Liver (tissue), 9 donors: ENCODE results near the gene CLIP1. TPM values are rescaled to one million over a fixed set of nuclear protein-coding genes. Genes with fewer than 3 reads are reported as not detected.

Source experiments
- DNase-seq: peaks from one replicate; pipeline ENCODE4 v3.0.0-alpha.2; 2017; ENCODE audit warnings: low spot score
- H3K27ac ChIP-seq, 2 donors: one replicate each; pipeline ENCODE4 v1.7.0; 2013; ENCODE audit warnings: inconsistent platforms in 2 of 2, low read length in 2 of 2, control low read depth in 1 of 2, low read depth in 1 of 2, mild to moderate bottlenecking in 1 of 2
- H3K27me3 ChIP-seq, 4 donors: one replicate each; pipeline versions ENCODE4 v1.6.1 to v1.7.0; 2013; ENCODE audit warnings: low read length in 3 of 4, inconsistent platforms in 1 of 4, mild to moderate bottlenecking in 1 of 4, moderate library complexity in 1 of 4; ENCODE audit not compliant: control insufficient read depth in 4 of 4, insufficient read depth in 4 of 4
- H3K36me3 ChIP-seq, 4 donors: one replicate each; pipeline versions ENCODE4 v1.6.1 to v1.7.0; 2013; ENCODE audit warnings: low read length in 3 of 4, mild to moderate bottlenecking in 3 of 4, low read depth in 1 of 4, moderate library complexity in 1 of 4; ENCODE audit not compliant: control insufficient read depth in 4 of 4, insufficient read depth in 3 of 4
- H3K4me1 ChIP-seq, 4 donors: one replicate each; pipeline versions ENCODE4 v1.6.1 to v1.7.0; 2013; ENCODE audit warnings: low read length in 3 of 4, mild to moderate bottlenecking in 3 of 4, moderate library complexity in 1 of 4; ENCODE audit not compliant: control insufficient read depth in 4 of 4, insufficient read depth in 4 of 4
- H3K4me3 ChIP-seq, 3 donors: one replicate each; pipeline versions ENCODE4 v1.6.1 to v1.7.0; 2013; ENCODE audit warnings: low read length in 3 of 3, control low read depth in 1 of 3, low read depth in 1 of 3, mild to moderate bottlenecking in 1 of 3
- H3K9ac ChIP-seq, 2 donors: one replicate each; pipeline ENCODE4 v1.7.0; 2013; ENCODE audit warnings: low read length in 2 of 2, mild to moderate bottlenecking in 2 of 2, moderate library complexity in 2 of 2, control low read depth in 1 of 2, low read depth in 1 of 2
- H3K9me3 ChIP-seq, 4 donors: one replicate each; pipeline versions ENCODE4 v1.6.1 to v1.7.0; 2013; ENCODE audit warnings: low read length in 3 of 4; ENCODE audit not compliant: control insufficient read depth in 4 of 4
- EGR1 ChIP-seq, 2 donors: IDR thresholded peaks; 2 replicates each; pipeline ENCODE4 v1.6.1; 2016 to 2018; ENCODE audit warnings: antibody characterized with exemption in 2 of 2, low read depth in 2 of 2
- FOXA1 ChIP-seq: IDR thresholded peaks from 2 replicates; pipeline ENCODE4 v1.6.1; 2016; ENCODE audit warnings: antibody characterized with exemption
- FOXA2 ChIP-seq: IDR thresholded peaks from 2 replicates; pipeline ENCODE4 v1.6.1; 2016; ENCODE audit warnings: antibody characterized with exemption
- GABPA ChIP-seq, 2 donors: IDR thresholded peaks in 1 of 2; conservative IDR thresholded peaks in 1 of 2; 2 replicates each; pipeline ENCODE4 v1.6.1; 2016; ENCODE audit warnings: antibody characterized with exemption in 2 of 2, mild to moderate bottlenecking in 1 of 2, moderate library complexity in 1 of 2
- HNF4G ChIP-seq: IDR thresholded peaks from 2 replicates; pipeline ENCODE4 v1.6.1; 2016; ENCODE audit warnings: antibody characterized with exemption
- NR2F2 ChIP-seq: IDR thresholded peaks from 2 replicates; pipeline ENCODE4 v1.6.1; 2016; ENCODE audit warnings: antibody characterized with exemption
- RAD21 ChIP-seq, 2 donors: IDR thresholded peaks; 2 replicates each; pipeline ENCODE4 v1.6.1; 2016; ENCODE audit warnings: antibody characterized with exemption in 2 of 2, mild to moderate bottlenecking in 2 of 2
- REST ChIP-seq: IDR thresholded peaks from 2 replicates; pipeline ENCODE4 v1.6.1; 2016; ENCODE audit warnings: antibody characterized with exemption, mild to moderate bottlenecking
- RXRA ChIP-seq, 2 donors: IDR thresholded peaks; 2 replicates each; pipeline ENCODE4 v1.6.1; 2017 to 2018; ENCODE audit warnings: antibody characterized with exemption in 2 of 2, mild to moderate bottlenecking in 1 of 2
- SP1 ChIP-seq: IDR thresholded peaks from 2 replicates; pipeline ENCODE4 v1.6.1; 2018; ENCODE audit warnings: antibody characterized with exemption, mild to moderate bottlenecking
- WGBS: extraction: QIAGEN DNeasy Blood & Tissue Kit; methylation state at CpG from one replicate; pipeline ENCODE4 v1.1.7; 2013; 5-methylcytosine and 5-hydroxymethylcytosine counted together
- polyA plus RNA-seq, 2 donors: library from polyadenylated mRNA; stranded (reverse) in 1 of 2; unstranded in 1 of 2; fragments of 200-250 nt in 1 of 2; fragments of >200 nt in 1 of 2; fragmentation: Nextera tagmentation in 1 of 2; extraction: Ambion mirVana in 1 of 2; gene quantifications; one replicate each; pipeline versions ENCODE4 v1.2.1 to v1.2.3, GENCODE V29; 2013 to 2015
- total RNA-seq, 2 donors: library from RNA; depleted of rRNA; stranded (reverse); fragments of >200 nt; gene quantifications; one replicate each; pipeline ENCODE4 v1.2.3, GENCODE V29; 2014
- TF ChIP-seq, protein P1 (sequence below): fragments of 150-350 bp; IDR thresholded peaks from 2 replicates; pipeline ENCODE4 v1.5.1; 2017; ENCODE audit warnings: improper control_type of control experiment, low read depth, low read length; ENCODE audit not compliant: missing input control
- TF ChIP-seq, protein P2 (sequence below): IDR thresholded peaks from 2 replicates; pipeline ENCODE4 v1.6.1; 2016; ENCODE audit warnings: antibody characterized with exemption
- donor health status: healthy.
- donor health status: healthy.
- donor health status: healthy.
- donor health status: healthy.
- donor health status: healthy.

Gene CLIP1
- total and polyA plus RNA-seq, 4 donors: 13.0 to 41.9 (median 26.0) TPM

- TF ChIP-seq, protein P1, sequence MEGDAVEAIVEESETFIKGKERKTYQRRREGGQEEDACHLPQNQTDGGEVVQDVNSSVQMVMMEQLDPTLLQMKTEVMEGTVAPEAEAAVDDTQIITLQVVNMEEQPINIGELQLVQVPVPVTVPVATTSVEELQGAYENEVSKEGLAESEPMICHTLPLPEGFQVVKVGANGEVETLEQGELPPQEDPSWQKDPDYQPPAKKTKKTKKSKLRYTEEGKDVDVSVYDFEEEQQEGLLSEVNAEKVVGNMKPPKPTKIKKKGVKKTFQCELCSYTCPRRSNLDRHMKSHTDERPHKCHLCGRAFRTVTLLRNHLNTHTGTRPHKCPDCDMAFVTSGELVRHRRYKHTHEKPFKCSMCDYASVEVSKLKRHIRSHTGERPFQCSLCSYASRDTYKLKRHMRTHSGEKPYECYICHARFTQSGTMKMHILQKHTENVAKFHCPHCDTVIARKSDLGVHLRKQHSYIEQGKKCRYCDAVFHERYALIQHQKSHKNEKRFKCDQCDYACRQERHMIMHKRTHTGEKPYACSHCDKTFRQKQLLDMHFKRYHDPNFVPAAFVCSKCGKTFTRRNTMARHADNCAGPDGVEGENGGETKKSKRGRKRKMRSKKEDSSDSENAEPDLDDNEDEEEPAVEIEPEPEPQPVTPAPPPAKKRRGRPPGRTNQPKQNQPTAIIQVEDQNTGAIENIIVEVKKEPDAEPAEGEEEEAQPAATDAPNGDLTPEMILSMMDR: no peak
- TF ChIP-seq REST (no peak), FOXA1 (no peak), RXRA (IDR thresholded peaks at IDR 0.05) (no peak), HNF4G (no peak)
Measured at GRCh38 chr12:122460641-122461040, 38.2 kb upstream of the CLIP1 start (continued).

- no peak for TF ChIP-seq NR2F2
- TF ChIP-seq, protein P2, sequence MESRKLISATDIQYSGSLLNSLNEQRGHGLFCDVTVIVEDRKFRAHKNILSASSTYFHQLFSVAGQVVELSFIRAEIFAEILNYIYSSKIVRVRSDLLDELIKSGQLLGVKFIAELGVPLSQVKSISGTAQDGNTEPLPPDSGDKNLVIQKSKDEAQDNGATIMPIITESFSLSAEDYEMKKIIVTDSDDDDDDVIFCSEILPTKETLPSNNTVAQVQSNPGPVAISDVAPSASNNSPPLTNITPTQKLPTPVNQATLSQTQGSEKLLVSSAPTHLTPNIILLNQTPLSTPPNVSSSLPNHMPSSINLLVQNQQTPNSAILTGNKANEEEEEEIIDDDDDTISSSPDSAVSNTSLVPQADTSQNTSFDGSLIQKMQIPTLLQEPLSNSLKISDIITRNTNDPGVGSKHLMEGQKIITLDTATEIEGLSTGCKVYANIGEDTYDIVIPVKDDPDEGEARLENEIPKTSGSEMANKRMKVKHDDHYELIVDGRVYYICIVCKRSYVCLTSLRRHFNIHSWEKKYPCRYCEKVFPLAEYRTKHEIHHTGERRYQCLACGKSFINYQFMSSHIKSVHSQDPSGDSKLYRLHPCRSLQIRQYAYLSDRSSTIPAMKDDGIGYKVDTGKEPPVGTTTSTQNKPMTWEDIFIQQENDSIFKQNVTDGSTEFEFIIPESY: no peak
- TF ChIP-seq RXRA (IDR thresholded peaks at IDR 0.05): no peak
- no peak for TF ChIP-seq RAD21 (IDR thresholded peaks at IDR 0.05)
- TF ChIP-seq FOXA1: no peak
- TF ChIP-seq SP1: no peak
- no peak for TF ChIP-seq REST
- no peak for TF ChIP-seq GABPA (IDR thresholded peaks at IDR 0.05 in 1 of 2, conservative IDR thresholded peaks at IDR 0.05 in 1 of 2)
- TF ChIP-seq FOXA2: no peak
- no peak for TF ChIP-seq EGR1 (IDR thresholded peaks at IDR 0.05; ENCODE audit: low read depth in 2 of 2)
- 92% methylated on average over 7 of the region's 7 CpGs for WGBS
- Histone ChIP-seq H3K36me3 (no peaks in the 10 kb centered on the region), H3K9ac (no peak overlapping the region), H3K27ac (no peak overlapping the region), H3K27me3 (no peaks in the 10 kb centered on the region), H3K4me3 (no peak overlapping the region), H3K4me1 (no peaks in the 10 kb centered on the region), H3K9me3 (no peaks in the 10 kb centered on the region)
- no peak for DNase-seq
Measured at GRCh38 chr12:122460061-122460460, 37.6 kb upstream of the CLIP1 start.
